Activated T-helper 1 cell treated with anti-CD3 and anti-CD28 coated beads, Interleukin-2, amount 50 U/mL, for 16 hours (primary cell): Measurements from ENCODE around the gene EFNA2.
A peak's percentile ranks its signal among the peaks of the same experiment; 100 is the strongest.

ENCODE experiments used
- DNase-seq, 2 donors: peaks; one replicate each; pipeline ENCODE4 v3.0.0-alpha.2; 2020; ENCODE audit warnings: low read depth in 1 of 2, low spot score in 1 of 2

Gene EFNA2

DNA sequence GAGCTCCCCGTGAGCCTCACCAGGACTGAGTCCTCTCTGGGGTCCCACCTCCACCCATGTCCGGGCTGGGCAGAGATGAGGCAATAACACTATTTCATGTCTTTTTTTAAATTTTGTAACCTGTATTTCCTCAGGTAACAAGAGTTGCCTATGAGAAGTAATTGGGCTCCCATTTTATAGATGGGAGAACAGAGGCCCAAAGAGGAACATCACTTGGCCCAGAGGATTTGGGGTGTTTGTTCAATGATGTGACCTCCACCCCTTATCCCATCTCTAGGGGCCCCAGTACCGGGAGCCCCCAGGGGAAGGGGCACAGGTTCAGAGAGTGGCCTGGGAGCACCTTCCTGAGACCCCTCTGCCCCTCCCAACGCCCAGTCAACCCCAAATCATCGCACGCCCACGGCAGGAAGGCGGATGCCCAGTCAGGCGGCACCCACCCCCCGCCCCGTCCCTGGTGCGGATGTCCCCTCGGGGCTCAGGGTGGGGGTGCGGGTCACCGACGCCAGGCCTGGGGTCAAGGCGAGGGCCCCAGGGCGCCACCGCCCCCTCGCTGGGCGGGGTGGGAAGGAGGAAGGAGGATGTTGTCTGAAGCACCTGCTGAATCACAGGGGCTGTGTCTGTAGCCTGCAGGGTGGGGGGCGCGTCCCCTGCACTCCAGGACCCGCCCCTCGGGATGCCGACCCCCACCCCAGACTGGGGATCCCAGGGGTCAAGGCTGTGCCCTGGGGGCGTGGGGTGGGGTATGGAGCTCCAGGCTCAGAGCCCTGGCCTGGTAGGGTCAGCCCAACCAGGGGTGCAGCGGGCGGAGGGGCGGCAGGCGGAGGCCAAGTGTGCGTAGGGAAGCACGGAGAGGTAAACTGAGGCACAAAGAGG, 25.6 kb upstream of the EFNA2 start:
- DNase-seq, result no peak

DNA sequence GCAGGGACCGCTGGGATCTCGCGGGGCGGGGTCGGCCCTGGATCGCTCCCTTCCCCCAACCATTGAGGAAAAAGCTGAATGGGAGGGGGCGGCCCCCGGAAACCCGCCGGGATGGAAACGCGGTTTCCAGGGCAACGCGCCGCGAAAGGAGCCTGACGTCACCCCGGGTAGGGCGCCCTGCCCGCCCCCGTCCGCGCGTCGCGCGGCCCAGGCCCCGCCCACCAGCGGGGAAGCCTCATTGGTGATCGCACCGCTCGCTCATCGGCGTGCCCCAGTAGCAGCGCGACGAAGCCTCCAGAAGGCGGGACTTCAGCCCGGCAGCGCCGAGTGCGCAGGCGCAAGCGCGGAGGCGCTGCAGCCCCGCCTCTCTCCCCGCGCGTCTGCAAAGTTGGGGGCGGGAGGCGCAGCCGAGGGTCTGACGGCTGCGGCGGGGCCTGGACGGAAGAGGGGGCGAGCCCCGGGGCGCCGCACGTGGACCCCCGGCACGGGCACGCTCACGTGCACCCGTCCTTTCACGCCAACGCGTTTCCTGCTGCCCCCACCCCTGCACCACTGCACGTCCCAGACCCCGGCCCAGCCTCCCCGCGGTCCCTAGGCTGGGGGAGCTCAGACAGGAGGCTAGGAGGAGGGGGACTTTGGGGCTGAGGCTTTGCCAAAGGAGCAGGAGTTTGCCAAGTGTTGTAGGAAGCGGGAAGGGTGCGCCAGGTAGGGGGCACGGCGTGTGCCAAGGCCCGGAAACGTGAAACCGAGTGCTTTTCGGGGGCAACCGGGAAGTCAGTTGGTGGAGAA, 24.7 kb upstream of the EFNA2 start:
- peak; percentile 91 to 98 for DNase-seq

- DNase-seq, result no peak
Observed at GRCh38 chr19:1261538-1261797, 24.2 kb upstream of the EFNA2 start.

- no peak for DNase-seq
Observed at GRCh38 chr19:1261798-1262622, 23.7 kb upstream of the EFNA2 start.

- no peak for DNase-seq
Observed at GRCh38 chr19:1262623-1263123, 23.0 kb upstream of the EFNA2 start.

GRCh38 chr19:1263188-1263587, 22.5 kb upstream of the EFNA2 start:
- DNase-seq, result no peak

DNA sequence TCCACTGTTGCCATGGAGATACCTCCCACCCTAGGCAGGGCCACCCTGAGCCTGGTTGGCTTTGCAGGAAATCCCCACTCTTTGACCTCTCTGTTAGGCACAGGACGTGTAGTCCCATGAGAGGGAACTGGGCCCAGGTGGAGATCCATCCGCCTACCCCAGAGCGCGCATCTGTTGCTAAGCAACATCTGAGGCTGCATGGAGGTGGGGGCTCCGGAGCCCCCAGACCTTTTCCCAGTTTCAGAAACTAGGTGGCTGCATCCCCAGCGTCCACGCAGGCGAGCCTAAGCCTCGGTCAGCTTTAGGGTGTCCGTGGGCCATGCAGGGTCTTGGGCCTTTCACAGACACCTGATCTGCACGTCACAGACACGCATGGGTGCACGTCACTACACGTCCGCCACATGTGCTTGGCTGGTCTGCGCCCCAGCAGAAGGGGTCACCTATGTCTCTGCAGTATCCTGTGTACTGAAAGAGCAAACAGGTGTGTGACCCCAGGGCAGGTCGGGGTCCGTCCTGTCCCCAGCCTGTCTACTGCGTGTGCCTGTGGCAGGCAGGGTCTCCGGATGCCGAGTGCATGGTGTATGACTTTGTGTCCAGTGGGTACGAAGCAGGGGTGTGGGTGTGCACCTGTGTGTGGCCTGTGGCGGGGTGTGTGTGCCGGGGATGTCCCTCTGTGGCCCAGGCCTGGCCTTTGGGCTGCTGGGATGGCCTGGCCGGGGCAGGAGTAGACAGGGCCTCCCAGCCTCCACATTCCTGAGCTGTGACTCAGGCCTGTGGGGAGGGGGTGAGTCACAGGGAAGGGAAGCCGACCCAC, 20.7 kb upstream of the EFNA2 start:
- DNase-seq, result no peak

DNA sequence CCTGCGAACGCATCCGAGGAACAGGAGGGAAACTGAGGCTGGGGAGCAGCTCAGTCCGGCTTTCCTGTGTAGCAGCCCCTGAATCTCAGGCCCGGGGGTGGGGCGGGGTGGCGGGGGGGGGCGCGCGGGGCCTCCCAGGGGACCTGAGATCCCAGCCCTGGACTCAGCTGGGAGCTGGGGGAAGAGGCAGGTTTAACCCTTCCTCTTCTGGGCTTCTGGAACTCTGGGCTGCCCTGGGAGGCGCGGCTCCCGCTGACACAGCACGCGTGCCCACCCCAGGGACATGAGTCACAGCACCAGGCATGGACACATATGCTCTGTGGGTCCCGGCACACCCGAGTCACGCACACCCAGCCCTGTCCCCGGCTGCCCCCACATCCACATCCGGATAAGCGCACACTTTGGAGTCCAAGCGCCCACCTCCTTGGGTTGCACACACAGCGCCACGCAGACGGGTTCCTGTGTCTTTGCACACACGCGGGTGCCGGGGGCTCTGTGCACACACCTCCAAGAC, 20.0 kb upstream of the EFNA2 start:
- no peak for DNase-seq

GRCh38 chr19:1266129-1266915, 19.4 kb upstream of the EFNA2 start:
- peak; percentile 65 to 80 for DNase-seq

DNA sequence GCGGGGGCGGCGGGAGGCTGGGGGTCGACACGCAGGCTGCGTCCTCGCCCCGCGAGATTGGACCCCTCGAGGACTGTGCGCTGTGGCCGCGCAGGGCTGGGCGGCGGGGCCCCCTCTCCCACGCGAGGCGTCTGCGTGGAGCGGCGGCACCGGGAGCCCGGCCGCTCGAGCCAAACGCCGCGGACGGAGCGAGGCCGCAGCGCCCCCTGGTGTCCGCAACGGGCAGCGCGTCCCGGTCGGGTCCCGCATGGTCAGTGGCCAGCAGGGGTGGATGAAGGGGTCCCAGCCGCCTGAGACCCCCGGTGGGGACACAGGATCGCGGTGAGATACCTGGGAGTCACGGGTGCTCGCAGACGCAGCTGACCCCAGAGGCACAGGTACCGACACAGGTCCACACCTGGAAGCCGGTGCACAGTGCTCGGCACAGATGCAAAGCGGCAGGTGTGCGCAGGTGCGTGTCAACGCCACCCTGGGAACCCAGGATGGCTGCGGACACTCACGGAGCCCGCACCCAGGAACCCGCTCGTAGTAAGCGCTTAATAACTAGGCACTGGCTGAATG, 18.7 kb upstream of the EFNA2 start:
- DNase-seq, result peak; percentile 60 to 66

- no peak for DNase-seq
Observed at GRCh38 chr19:1267477-1268225, 18.0 kb upstream of the EFNA2 start.

DNA sequence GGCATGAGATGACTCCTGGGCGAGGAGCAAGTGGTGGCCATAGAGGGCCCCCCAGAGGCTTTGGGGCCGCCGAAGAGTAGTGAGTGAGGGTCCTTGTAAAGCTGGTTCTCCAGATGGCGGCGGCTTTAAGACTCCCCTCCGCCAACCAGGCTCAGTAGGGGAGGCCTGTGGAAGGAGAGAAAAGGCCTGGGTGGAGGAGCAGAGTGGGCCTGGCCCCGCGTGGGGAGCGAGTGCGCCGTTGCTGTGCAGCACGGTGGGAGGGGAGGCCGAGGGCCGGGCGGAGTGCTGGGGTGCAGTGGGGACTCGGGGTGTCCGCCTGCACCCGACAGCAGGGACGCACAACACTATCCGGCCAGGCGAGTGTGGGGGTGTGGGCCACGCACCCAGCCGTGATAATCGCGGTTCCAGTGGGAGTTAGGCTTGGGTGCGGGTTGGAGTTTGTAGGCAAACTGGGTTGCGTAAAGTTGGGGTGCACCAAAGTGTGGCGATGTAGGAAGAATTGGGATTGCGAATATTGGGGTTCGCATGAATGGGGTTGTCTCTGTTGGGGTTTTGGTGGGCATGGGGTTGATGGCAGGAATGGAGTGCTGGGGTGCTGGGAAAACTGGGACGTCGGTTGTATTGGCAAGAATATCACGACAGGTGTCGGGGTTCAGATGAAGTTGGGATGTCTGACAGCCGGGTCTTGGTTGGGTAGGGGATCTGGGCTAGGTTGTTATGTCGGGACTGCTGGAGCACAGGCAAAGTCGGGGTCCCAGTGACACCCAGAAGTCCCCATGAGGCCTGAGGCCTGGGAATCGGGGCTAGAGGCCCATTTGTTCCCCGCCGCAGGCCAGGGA, 17.2 kb upstream of the EFNA2 start:
- no peak for DNase-seq

- DNase-seq, result peak; percentile 98 to 99
Observed at GRCh38 chr19:1269065-1269477, 16.6 kb upstream of the EFNA2 start, which contains the start of gene CIRBP. Gene CIRBP, plus strand, starts transcription at chr19:1269332. Its CDS starts 1,602 bp downstream, at chr19:1270934.

DNA sequence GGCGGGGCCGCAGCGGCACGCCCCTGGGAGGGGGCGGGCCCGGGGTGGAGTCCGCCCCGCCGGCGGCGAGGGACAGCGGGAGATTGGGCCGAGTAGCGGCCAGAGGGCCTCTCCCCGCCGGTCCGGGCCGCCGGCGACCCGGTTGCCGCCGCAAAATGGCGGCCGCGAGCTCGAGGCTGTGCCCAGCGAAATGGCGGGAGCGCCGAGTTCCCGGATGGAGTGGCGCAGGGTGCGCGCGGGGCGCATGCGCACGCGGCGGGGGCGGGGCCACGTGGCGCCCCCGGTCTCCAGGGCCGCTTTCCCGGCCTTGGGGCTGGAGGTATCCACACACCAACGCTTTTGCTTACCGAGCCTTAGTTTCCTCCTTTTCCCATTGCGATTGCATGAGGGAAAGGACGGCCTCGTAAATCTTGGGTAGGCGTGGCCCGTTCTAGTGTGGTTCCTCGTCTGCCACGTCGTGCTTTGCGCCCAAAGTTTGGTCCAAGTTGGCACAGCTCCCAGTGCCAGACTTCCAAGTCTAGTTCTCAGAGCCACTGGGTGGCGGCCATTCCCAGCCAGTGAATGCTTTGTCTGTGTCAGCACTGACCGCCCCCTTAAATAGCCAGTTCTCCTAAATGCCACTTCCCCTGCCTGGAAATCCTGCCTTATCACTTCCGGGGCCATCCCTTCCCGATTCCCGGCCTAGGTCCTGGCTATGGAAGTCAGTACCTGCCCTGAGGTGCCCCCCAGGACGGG, 16.0 kb upstream of the EFNA2 start:
- peak; percentile 76 to 81 for DNase-seq

- no peak for DNase-seq
Observed at GRCh38 chr19:1270213-1270853, 15.3 kb upstream of the EFNA2 start.

- no peak for DNase-seq
Observed at GRCh38 chr19:1270854-1271527, 14.7 kb upstream of the EFNA2 start.
